IMR-90 (cell line): ENCODE results near the gene TGFBR1. TPM values are rescaled to one million over a fixed set of nuclear protein-coding genes. Genes with fewer than 3 reads are reported as not detected.

Experiments used
- ATAC-seq: fragments of 200-7000 bp; cut with Tn5 transposase; 2 replicates; pipeline ENCODE4 v1.9.1; 2020; ENCODE audit warnings: low read depth, mild to moderate bottlenecking, moderate library complexity
- BruUV-seq: library from RNA; stranded (reverse); fragments of 400-500 nt; replicated peaks from 2 replicates; lab custom pipeline; 2021; lab: Mats Ljungman, UMichigan
- CTCF ChIA-PET: fragments of 300-600 bp; formaldehyde crosslinking; extraction: SDS; loops from one replicate; lab custom pipeline; 2021; ENCODE audit warnings: antibody characterized with exemption; lab: Yijun Ruan, JAX
- POLR2A ChIA-PET: fragments of 300-600 bp; sonication (Branson Sonifier 250); formaldehyde crosslinking; loops from one replicate; lab custom pipeline; 2022; ENCODE audit warnings: antibody characterized with exemption; ENCODE audit not compliant: unreplicated experiment; lab: Charles Lee
- DNase-seq: peaks from one replicate; pipeline ENCODE4 v3.0.0; 2013
- H2AFZ ChIP-seq: replicated peaks from 2 replicates; pipeline ENCODE3; 2013; ENCODE audit warnings: low read length, mild to moderate bottlenecking; ENCODE audit not compliant: poor library complexity
- H2AK5ac ChIP-seq: 2 replicates; pipeline ENCODE4 v1.6.1; 2013; ENCODE audit warnings: low read depth, low read length, inconsistent platforms
- H2AK9ac ChIP-seq: replicated peaks from 2 replicates; pipeline ENCODE3; 2013; ENCODE audit warnings: mild to moderate bottlenecking, low read depth, low read length, moderate library complexity; ENCODE audit not compliant: poor library complexity
- H2BK120ac ChIP-seq: 2 replicates; pipeline ENCODE4 v1.6.1; 2013; ENCODE audit warnings: low read depth, low read length, inconsistent platforms
- H2BK15ac ChIP-seq: 3 replicates; pipeline ENCODE4 v1.6.1; 2013; ENCODE audit warnings: low read depth, low read length, inconsistent platforms
- H2BK20ac ChIP-seq: 2 replicates; pipeline ENCODE4 v1.6.1; 2013; ENCODE audit warnings: low read depth, mild to moderate bottlenecking, inconsistent platforms, low read length, moderate library complexity
- H2BK5ac ChIP-seq: 2 replicates; pipeline ENCODE4 v1.6.1; 2013; ENCODE audit warnings: mild to moderate bottlenecking, low read depth, low read length, inconsistent platforms; ENCODE audit not compliant: poor library complexity, severe bottlenecking
- H3K14ac ChIP-seq: replicated peaks from 2 replicates; pipeline ENCODE4 v1.6.1; 2013; ENCODE audit warnings: low read depth, low read length, inconsistent platforms
- H3K18ac ChIP-seq: 2 replicates; pipeline ENCODE4 v1.6.1; 2013; ENCODE audit warnings: low read depth, low read length, control low read depth
- H3K23ac ChIP-seq: 2 replicates; pipeline ENCODE4 v1.6.1; 2013; ENCODE audit warnings: low read depth, low read length, inconsistent platforms
- H3K27ac ChIP-seq: 2 replicates; pipeline ENCODE4 v1.5.1; 2013; ENCODE audit warnings: mild to moderate bottlenecking, control low read depth, low read length; ENCODE audit not compliant: insufficient read depth
- H3K27me3 ChIP-seq: 2 replicates; pipeline ENCODE4 v1.6.1; 2013; ENCODE audit warnings: low read length; ENCODE audit not compliant: control insufficient read depth, insufficient read depth
- H3K36me3 ChIP-seq: 2 replicates; pipeline ENCODE4 v1.6.1; 2013; ENCODE audit warnings: low read length, mixed read lengths; ENCODE audit not compliant: control insufficient read depth, insufficient read depth
- H3K4ac ChIP-seq: 2 replicates; pipeline ENCODE4 v1.6.1; 2013; ENCODE audit warnings: low read depth, low read length, inconsistent platforms
- H3K4me1 ChIP-seq: 2 replicates; pipeline ENCODE4 v1.6.1; 2013; ENCODE audit warnings: low read length, mixed read lengths; ENCODE audit not compliant: control insufficient read depth, insufficient read depth
- H3K4me2 ChIP-seq: 2 replicates; pipeline ENCODE4 v1.6.1; 2013; ENCODE audit warnings: low read depth, mild to moderate bottlenecking, control low read depth, low read length, moderate library complexity
- H3K4me3 ChIP-seq: 2 replicates; pipeline ENCODE4 v1.5.1; 2013; ENCODE audit warnings: low read depth, mild to moderate bottlenecking, control low read depth, low read length, moderate library complexity; ENCODE audit not compliant: insufficient read depth
- H3K56ac ChIP-seq: 2 replicates; pipeline ENCODE4 v1.6.1; 2013; ENCODE audit warnings: low read length, inconsistent platforms; ENCODE audit not compliant: insufficient read depth; ENCODE audit errors: extremely low read depth
- H3K79me1 ChIP-seq, 2 experiments: 2 replicates each; pipeline ENCODE4 v1.6.1; 2013; ENCODE audit warnings: low read length in 2 of 2, inconsistent platforms in 1 of 2, low read depth in 1 of 2
- H3K9ac ChIP-seq: 2 replicates; pipeline ENCODE4 v1.6.1; 2013; ENCODE audit warnings: low read depth, low read length, control low read depth
- H3K9me1 ChIP-seq: 2 replicates; pipeline ENCODE4 v1.6.1; 2013; ENCODE audit warnings: low read length, inconsistent platforms; ENCODE audit not compliant: insufficient read depth
- H3K9me3 ChIP-seq: 2 replicates; pipeline ENCODE4 v1.6.1; 2013; ENCODE audit warnings: low read length; ENCODE audit not compliant: control insufficient read depth, insufficient read depth
- H4K20me1 ChIP-seq: 2 replicates; pipeline ENCODE4 v1.6.1; 2013; ENCODE audit warnings: low read length, inconsistent platforms; ENCODE audit not compliant: insufficient read depth
- H4K5ac ChIP-seq: 2 replicates; pipeline ENCODE4 v1.6.1; 2013; ENCODE audit warnings: mild to moderate bottlenecking, low read depth, low read length, control low read depth
- H4K8ac ChIP-seq, 2 experiments: 2 replicates each; pipeline ENCODE4 v1.6.1; 2013; ENCODE audit warnings: low read depth in 2 of 2, low read length in 2 of 2, control low read depth in 1 of 2, inconsistent platforms in 1 of 2
- H4K91ac ChIP-seq: 2 replicates; pipeline ENCODE4 v1.6.1; 2013; ENCODE audit warnings: low read depth, low read length, inconsistent platforms; ENCODE audit not compliant: insufficient read depth
- CHD1 ChIP-seq: IDR thresholded peaks from 2 replicates; pipeline ENCODE4 v1.6.1; 2012; ENCODE audit warnings: low read depth, low read length, improper control_type of control experiment
- MAZ ChIP-seq: IDR thresholded peaks from 2 replicates; pipeline ENCODE4 v1.6.1; 2012; ENCODE audit warnings: low read depth, mild to moderate bottlenecking, low read length, improper control_type of control experiment, moderate library complexity, borderline replicate concordance
- WGBS, 2 experiments: methylation state at CpG; one replicate each; pipeline versions ENCODE4 v1.1.5 to v1.1.7; 2013; ENCODE audit warnings: missing lambda C conversion rate in 2 of 2; ENCODE audit not compliant: insufficient read length in 1 of 2; ENCODE audit errors: extremely low coverage in 2 of 2; 5-methylcytosine and 5-hydroxymethylcytosine counted together
- dilution Hi-C: fragments of 300-500 bp; cut with HindIII; formaldehyde crosslinking; loops from one replicate; pipeline ENCODE4 v1.14.3; 2018; ENCODE audit warnings: low sequenced_read_pairs; ENCODE audit not compliant: unreplicated experiment
- in situ Hi-C: fragments of 300-500 bp; cut with MboI; formaldehyde crosslinking; loops from 3 replicates; pipeline ENCODE4 v1.14.3; 2019; ENCODE audit warnings: low sequenced_read_pairs, inconsistent platforms, mixed read lengths
- intact Hi-C: fragments of 100-400 bp; cut with micrococcal nuclease; formaldehyde crosslinking; loops from 2 replicates; pipeline ENCODE4 v1.10.0; 2022
- polyA plus RNA-seq, 3 experiments: library from polyadenylated mRNA; depleted of rRNA; stranded (reverse); fragments of >200 nt; gene quantifications; 2 replicates each; pipeline ENCODE4 v1.2.3, GENCODE V29; 2012; ENCODE audit warnings: low replicate concordance in 1 of 3
- total RNA-seq: library from RNA; depleted of rRNA; stranded (reverse); fragments of >200 nt; gene quantifications from 2 replicates; pipeline ENCODE4 v1.2.3, GENCODE V29; 2012

TGFBR1 gene
- total and polyA plus RNA-seq, 2 of the 4 experiments (the other 2 are of a cell fraction) = 15.1 to 75.3 TPM

DNA sequence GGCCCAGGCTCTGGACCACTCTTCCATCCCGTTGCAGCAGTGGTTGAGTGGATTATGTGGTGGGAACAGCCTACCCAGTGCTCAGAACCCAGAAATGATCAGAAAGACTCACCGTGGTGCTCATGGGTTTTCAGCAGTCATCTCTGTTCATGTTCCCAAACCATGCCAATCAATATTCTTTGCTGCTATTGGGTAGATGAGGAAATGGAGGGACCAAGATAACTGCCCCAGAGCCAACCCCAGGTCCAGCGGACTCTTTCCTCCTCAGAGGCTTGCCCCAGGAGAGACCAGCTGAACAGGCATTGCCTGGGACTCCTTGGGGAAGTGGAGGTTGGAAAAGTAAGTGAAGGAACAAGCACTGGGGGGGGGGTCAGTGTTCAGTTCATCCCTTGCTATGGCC lies 78.7 kb downstream of the TGFBR1 start:
- Histone ChIP-seq H3K4me2 (no peak overlapping the region), H2AK9ac (no peak overlapping the region), H3K23ac (no peak overlapping the region; the same call in 1 of the 2 replicates), H3K9ac (no peak overlapping the region), H4K8ac (no peak overlapping the region), H4K20me1 (no peaks in the 10 kb centered on the region), H3K56ac (no peak overlapping the region), H3K14ac (no peak overlapping the region), H4K91ac (no peak overlapping the region), H2AFZ (no peak overlapping the region), H3K36me3 (no peaks in the 10 kb centered on the region), H3K79me1 (no peaks in the 10 kb centered on the region), H3K27me3 (peaks cover 4% of the 10 kb centered on the region), H4K5ac (no peak overlapping the region), H3K4me1 (peaks cover 8% of the 10 kb centered on the region), H3K4ac (no peak overlapping the region), H3K18ac (no peak overlapping the region), H3K9me1 (peaks cover 6% of the 10 kb centered on the region; the same call in 1 of the 2 replicates), H2BK120ac (no peak overlapping the region), H2BK20ac (no peak overlapping the region), H2BK5ac (no peak overlapping the region), H2AK5ac (no peak overlapping the region), H3K4me3 (no peak overlapping the region), H3K9me3 (no peaks in the 10 kb centered on the region), H2BK15ac (no peak overlapping the region), H3K27ac (no peak overlapping the region)
- TF ChIP-seq CHD1 (no peak), MAZ (no peak)
- intact Hi-C loops = loop anchor here (1.0 to 10.0 kb wide), 8 partner anchors 39 to 1411 kb away; partner anchors contain the start of genes MSANTD3 and SEC61B
- ATAC-seq = no peak
- WGBS, 2 experiments = no CpG with 5 or more reads among the region's 3 CpGs
- DNase-seq = no peak
- CTCF ChIA-PET = interaction anchor here (2.3 kb wide), 1 partner anchor 39 kb away, joined by 12 read pairs; the partner anchor contains the start of genes ALG2 and SEC61B
- no TSS peak for BruUV-seq
- POLR2A ChIA-PET = no interaction called here
- in situ Hi-C loops = loop anchor here (10.0 to 25.0 kb wide), 4 partner anchors 621 to 1404 kb away; partner anchors contain the start of gene CAVIN4
- dilution Hi-C loops = no loop called here
